HG03139 (cell line): ENCODE data around the gene ATP11A.
A peak's percentile ranks its signal among the peaks of the same experiment; 100 is the strongest.

Experiments
- ATAC-seq: cut with Tn5 transposase; IDR thresholded peaks from one replicate; pipeline ENCODE4 v1.9.1; 2021; ENCODE audit not compliant: unreplicated experiment

ATP11A gene

DNA sequence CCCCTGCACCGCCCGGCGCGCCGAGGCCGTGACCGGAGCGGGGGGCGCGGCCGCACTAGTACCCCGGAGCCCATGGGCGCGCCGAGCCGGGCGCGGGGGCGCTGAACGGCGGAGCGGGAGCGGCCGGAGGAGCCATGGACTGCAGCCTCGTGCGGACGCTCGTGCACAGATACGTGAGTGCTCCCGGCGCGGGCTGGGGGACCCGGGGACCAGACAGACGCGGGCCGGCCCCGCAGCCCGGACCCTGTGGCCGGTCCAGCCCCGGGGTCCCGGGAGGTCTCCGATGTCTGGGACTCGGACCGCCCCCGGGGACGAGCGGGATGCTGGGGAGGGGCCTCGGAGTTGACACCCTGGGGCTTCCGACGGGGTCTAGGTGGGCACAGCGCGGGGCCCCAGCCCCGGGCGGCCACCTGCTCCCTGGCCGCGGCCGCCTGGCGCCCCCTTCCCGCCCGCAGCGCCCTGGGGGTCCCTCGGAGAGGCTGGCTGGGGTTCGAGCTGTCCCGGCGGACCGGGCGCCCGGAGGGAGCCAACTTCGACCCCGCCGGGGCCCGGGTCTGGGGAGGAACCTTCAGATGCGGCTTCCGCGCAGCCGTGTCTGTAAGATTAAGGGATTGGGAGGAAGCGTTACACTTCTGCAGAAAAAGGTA, 568 bp downstream of the ATP11A start:
- peak; percentile 22 for ATAC-seq

DNA sequence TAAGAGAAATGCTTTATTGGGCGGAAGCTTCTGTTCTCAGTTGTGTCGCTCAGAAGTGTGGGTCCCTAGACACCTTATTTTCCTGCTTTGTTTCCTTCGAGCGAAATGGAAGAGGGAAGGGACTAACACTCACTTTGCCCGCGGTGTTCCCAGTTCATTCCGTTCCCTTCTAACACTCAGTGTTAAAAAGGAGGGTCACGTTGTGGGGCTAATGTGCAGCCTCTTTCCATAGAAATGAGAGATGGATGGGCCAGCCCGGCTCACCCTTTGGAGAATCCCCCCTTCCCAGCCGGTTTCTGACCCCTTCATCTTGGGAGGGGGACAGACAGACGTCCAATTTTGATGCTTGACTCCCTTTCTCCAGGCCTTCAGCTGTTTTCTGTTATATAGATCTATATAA, 2.3 kb downstream of the ATP11A start:
- no peak for ATAC-seq

DNA sequence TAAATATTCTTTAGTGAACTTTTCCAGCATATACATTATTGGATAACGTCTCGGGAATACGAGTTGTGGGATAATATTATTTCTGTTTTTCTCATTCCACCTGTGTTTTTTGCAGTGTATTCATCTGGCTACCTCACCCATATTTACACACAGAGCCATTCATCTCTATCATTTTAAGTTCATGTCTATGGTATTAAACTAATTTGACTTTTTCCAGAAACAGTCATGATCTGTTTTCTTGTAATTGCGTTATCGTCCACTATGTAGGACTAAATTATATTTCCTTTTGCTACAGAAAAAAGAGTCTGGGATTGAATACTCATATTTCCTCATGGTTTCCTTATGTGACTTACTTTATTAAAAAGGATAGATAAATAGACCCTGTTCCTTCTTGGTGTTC, 2.7 kb downstream of the ATP11A start:
- no peak for ATAC-seq

DNA sequence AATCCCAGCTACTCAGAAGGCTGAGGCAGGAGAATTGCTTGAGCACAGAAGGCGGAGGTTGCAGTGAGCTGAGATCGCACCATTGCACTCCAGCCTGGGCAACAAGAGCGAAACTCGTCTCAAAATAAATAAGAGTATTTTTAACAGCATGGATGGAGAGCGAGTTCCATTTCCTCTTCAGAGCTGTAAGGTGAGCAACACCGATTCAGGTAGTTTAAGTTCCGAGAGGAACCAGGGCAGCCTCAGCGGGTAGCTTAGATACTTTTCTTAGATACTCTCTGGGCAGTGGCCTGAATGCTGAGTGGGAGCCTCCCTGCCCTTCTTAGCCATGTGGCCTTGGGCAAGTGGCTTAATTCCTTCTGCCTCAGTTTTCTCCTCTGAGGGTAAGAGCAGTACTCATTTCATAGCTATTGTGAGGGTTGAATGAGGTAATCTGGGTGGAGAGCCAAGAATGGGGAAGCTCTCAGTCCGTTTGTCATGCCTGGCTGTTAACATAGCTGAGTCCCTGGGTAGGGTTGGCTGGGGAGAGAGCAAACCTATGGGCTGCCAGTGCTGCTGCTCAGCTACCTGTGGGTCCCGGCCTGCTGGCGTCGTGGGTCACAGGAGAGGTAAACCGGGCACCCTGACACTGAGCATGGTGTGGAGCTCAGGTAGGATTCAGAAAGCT, 4.1 kb downstream of the ATP11A start:
- ATAC-seq: no peak

DNA sequence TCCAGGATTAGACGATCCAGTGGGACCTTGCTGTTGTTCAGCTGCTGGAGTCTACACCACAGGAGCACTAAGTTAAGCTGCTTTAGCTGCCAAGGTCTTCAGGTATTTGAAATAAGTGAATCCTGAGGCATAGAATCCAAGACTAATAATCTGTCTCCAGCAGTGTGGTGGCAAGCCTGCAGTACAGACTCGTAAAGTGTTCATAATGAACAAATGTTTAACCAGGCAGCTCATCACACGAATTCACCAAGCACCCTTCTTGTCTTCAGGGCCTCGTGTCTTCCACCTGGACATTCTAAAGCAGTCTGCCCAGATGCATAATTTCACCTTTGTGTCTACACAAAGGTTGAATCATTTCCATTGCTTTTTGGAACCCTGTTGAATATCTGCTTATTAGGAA, 5.3 kb downstream of the ATP11A start:
- ATAC-seq: no peak

DNA sequence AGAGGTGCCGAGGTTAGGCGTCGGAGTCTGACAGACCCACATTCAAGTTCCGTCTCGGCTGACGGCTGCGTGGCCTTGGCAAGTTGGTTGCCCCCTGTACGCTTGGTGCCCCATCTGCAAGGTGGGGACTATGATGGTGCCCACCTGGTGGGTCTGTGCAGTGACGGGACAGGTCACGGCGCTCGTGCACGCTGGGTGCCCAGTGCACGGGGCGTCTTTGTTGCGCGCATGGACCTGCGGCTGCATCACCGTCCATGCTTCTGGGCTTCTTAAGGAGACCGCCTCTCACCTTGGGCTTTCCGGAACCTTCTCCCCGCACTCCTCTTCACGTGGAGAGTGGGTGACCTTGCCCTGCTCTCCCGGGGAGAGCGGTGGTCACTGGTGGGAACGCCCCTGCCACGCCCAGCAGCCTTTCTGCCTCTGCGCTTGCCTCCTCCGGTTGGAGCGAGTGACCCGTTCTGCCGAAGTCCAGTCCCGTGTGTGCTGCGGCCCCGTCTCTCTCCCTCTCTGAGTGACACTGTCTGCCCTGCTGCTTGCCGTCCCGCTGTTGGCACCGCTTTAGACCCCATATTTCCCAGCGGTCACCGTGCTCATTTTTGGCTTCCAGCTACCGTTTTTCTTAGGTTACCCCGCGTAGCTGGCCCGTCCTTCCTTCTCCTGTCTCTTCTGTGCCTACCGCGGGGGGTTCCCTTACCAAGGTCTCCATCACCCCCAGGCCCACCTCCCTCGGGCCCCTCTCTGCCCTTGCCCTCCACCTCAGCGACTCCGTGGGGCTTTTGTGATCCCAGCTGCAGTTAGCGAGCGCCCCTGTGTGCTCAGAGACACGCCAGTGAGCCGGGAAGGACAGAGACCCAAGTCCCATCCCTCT, 6.4 kb downstream of the ATP11A start:
- no peak for ATAC-seq

DNA sequence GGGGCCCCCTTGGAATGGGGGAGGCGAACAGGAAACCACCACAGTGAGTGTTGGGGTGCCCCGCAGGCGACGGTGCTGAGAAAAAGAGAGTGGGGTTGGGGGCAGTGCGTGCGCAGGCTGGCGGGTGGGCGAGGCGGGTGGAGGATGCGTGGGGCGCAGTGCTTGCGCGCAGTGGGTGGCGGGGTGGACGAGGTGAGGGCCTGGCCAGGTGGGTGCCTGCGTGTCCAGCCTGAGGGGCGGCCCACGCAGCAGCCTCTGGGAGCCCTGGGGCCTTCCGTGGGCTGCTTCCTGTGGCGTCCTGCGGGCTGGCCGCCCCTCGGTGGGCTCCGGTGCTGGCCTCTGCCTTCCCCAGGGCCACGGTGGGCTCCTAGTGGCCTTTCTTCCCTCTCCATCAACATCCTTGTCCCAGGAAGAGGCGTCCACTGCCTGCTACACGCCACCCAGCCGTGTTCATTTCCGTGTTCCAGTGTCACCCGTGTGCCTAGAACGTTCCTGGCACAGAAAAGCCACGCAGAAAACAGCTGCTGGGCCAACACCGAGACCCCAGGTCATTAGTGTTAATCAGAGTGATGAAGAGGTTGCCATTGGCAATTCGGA, 7.1 kb downstream of the ATP11A start:
- ATAC-seq: no peak

DNA sequence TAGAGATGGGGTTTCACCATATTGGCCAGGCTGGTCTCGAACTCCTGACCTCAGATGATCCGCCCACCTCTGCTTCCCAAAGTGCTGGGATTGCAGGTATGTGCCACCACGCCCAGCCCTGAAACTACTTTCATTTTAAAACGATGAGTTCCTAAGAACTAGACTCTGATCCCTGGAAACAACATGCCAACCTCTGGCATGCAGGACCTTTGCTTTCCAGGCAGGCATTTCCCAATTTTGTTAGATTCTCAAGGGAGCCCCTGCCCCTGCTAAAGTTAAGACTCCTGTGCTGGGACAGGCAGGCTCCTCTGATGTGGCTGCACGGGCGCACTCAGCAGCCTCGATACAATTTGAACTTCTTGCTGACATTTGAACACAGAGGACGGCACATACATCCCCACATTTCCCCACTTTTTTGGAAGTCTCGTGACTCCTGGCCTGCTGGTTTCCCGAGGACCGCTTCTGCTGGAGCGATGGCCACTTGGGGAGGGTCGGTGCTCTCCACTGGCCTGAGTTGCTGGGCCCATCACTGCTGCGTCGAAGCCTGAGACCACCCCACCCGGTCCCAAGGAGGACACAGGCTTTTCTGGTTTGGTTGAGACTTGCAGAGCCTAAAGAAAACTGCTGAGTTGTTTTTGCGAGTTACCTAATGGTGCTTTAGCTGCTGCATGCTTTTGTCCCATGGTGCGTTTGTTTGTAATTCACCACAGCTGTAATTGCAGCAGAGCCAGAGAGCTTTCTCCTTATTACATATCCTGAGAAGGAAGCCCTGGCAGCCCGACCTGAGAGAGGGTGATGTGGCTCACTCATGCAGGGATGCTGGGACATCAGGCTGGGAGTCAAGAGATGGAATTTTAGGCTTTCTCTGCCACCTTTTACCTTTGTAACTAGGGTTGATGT, 8.2 kb downstream of the ATP11A start:
- ATAC-seq: no peak

DNA sequence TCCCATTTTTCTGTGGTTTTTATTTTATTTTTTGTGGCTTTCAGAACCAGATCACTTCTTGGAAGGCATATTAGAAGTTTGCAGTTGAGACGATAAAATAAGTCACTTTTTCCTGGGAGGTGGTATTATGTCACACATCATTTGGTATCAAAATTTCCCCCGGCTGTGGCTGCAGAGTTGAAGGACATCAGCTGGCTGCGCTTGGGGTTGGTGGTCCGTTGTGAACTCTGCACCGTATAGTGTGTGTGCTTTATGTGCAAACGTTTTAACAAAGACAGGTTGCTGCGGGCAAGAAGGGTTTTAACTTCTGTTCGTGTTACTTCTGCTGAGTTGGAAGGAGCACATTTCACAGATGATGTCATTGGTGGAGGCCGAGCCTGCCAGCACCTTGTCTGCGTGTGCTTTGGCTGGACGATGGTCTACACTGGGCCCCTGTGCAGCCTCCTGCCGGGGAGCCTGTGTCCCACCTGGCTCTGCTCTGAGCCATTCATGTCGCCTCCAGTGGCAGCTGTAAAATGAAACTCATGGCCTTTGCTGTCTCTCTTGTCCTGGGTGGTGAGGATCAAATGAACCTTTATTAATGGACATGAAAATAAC, 9.6 kb downstream of the ATP11A start:
- ATAC-seq: no peak

DNA sequence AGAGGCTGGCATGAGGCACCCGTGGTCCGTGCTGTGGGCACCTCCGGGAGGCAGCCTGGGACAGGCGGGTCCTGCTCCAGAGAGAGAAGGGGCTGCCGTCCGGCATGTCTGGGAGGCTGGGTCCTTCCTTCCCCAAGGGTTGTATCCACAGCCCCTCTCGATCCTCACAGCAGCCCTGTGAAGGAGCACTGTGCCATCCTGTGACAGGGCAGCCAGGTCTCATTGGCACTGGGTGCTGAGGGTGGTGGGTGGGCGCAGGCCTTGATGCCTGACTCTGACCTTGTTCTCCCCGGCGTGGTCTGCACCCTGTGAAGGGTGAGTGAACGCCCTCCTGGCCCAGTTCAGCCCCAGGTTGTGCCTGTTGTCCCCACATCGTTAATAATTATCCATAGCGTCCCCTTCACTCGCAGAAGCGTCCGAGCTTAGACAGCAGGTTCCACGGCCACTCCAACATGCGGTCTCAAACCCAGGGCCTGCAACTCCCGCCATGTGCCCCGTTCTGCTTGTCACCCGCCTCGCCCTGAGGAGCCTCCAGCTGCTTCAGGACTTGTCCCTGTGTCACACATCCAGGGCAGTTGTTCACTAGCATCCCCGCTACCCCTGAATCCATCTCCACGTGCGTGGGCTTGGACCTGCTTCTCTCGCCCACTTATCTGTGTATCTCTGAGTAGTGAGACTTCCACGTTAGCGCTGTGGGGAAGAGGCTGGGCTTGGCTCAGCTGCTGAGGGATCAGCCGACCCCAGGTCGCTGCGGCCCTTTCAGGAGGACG, 10.6 kb downstream of the ATP11A start:
- ATAC-seq: no peak

DNA sequence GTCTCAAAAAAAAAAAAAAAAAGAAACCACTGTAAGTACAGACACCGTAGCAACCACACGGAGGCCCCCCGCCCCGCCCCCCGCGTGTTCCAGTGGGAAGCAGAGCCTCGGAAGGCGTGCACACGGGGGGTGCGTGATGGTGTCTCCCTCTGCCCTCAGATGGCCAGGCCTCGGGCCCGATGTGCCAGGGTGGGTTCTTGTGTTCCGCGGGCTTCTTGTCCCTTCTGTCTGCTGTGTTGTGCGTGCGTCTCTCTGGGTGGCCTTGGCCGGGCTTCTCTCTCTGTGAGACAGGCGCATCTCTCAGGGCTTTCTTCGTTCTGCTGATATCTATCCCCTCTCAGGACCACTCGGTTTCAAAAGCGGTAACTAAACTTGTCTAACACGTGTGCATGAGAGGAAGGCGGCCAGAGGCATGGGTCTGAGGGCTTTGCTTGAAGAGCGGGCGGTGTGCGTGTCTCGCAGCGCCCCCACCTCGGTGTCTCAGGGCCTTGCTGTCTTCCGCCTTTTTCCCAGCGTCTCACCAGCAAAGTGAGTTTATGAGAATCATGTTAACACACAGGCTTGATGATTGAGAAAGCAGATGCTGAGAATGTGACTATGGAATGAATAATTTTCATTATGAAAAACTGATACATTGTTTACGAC, 12.6 kb downstream of the ATP11A start:
- no peak for ATAC-seq

DNA sequence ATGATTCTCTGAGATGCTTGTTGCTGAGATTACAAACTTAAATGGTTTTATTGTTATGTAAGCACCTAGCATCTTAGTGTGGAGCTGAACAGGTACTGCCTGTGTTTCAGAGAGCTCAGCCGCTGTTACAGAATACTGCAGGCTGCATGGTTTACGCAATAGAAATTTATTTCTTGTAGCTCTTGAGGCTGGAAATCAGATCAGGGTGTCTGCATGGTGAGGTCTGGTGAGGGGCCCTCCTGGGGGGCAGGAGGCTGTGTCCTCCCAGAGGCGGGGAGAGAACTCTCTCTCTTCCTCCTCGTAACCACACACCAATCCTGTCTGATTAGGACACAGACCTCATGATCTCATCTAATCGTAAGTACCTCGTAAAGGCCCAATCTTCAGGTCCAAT, 13.1 kb downstream of the ATP11A start:
- ATAC-seq: no peak

DNA sequence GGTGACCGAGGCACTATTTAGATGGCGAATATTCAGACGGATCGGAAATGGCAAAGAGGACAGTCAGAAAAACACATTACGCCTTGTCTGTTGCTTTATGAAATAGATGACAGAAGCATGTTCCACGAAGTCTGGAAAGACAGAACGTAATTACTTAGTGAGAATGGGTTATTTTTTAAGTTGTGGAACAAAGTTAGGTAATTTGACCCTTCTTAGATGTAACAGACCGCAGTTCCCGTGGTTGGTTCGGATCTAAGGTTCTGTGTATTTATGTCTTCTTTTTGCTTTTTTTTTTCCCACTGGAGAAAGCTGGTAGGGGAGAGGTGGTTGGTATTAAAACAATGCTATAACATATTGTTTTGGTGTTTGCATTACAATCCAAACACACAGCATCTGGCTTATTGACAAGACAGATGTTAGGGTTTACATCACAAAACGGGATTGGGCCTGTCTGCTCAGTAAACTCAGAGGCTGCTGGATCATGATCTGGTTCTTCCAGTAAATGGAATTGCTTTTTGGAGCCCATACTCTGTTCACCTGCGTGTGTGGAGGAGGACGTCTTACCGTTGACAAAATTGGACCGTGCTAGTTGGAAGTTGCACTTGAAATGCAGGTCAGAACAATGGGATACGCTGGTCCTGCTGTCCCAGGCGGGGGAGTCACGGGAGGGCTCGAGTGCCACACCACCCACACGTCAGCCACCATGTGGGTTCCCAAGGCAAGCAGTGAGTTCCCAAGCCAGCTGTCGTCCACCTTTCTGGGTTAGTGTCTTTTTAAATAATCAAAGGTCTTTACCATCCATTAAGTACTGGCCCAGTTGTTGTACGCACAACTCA, 13.8 kb downstream of the ATP11A start:
- no peak for ATAC-seq

DNA sequence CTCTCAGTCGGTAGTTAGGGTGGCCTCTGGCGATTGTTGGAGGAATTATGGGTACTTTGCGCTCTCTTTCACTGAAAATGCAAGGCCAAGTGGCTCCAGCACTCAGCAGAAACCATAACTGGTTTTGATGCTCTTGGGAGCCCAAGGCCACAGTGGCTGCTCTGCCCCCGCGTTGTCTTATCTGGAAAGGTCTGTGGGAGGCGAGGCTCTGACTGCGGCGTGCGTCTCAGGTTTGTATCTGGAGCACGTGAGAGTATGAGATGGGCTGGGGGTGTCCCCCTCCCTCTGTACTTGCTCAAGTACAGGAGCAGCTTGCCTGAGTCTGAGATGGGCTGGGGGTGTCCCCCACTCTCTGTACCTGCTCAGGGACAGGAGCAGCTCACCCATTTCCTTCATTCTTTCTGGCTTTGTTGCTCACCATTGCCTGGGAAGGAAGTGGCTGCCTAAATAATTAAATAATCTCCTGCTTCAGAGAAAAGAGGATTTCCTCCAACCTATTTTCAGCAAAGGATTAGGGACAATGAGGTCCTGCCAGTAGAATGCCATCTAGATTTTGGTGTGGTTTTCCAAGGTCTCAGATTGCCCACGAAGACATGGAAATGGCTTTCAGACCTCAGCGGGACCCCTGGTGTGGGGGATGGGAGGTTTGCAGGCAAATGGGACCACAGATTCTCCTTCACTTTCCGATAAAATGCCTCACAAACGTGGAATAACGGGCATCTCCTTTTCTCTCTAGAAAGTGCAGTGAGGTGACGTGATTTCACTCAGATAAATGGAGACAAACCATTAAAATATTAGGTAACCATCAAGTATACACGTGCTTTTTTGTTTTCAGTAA, 14.7 kb downstream of the ATP11A start:
- no peak for ATAC-seq

DNA sequence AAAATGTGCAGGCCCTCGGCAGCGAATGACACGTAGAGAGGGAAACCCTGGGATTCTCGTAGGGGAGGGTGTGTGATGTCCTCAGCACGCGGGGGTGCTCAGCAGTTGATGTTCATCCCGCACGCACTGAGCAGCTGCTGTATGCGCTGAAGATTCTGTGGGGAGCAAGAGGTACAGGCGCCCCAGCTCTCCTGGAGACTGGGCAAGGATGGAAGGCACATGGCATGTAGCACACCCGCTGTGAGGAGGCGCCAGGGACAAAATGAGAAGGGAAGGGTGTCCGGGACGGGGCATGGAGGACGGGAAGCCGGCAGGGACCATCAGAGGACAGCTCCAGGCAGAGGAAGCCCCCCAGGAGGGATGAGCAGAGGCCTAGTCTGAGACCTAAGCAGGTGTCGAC, 15.4 kb downstream of the ATP11A start:
- no peak for ATAC-seq

DNA sequence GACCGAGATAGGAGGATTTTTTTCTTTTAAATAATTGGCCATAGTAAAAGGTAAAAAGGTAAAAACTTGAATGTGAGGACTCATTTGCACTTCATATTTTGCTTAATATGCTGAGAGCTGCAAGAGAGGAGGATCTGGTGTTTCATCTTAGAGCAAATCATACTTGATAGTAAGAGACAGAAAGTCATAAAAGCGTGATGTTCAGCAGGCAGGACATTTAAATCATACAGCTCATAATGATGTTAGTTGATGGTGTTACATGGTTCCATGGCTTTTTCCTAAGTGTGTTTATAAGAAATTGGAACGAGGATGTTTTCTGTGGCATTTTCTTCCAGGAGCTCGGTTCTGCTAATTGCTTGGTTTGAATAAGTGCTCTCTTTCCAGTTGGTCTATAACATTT, 16.3 kb downstream of the ATP11A start:
- no peak for ATAC-seq

DNA sequence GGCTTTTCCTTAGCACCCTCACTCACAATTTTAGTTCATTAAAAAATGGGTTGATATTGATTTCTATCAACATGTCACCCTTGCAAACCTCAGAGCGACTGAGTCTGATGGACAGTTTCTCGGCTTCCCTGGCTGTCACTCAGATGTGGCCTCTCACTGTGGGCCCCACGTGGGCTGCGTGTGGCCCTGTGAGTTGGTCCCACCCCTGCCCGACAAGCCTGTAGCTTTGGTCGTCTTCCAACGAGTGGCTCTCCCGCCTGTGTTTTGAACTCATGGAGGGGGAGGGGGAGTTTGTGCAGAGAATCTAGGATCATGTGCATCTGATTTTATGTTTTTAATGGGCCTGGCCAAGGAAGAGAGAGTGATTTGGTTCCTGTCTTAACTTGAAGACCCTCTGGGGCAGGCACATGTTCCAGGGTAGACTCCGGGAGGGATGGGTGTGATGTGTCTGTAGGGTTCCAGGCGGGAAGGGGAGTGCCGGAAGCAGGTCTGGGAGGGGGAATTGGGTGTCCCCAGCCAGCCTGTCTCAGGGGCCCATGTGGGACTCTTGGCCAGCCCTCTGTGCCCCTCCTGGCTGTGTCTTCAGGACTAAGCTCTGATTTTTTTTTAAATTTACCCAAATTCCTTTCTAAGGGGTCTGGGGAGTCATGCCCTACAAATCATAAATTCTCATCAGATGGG, 18.9 kb downstream of the ATP11A start:
- no peak for ATAC-seq
